ENCODE results near the gene NINL.

NINL gene

GRCh38 chr20:25453035-25453810 is 132.1 kb downstream of the NINL start:
- TF ChIP-seq TAF1 (IDR thresholded peaks at IDR 0.05; ENCODE audit: low read depth) (no peak), CREB1 (IDR thresholded peaks at IDR 0.05; ENCODE audit: low read depth) (no peak), NFIC (IDR thresholded peaks at IDR 0.05) (peak; percentile 36; the same call in 1 of the 2 replicates)

GRCh38 chr20:25452333-25452732 is 133.0 kb downstream of the NINL start:
- TF ChIP-seq RAD21 (IDR thresholded peaks at IDR 0.05; ENCODE audit: low read depth) (no peak), ZBTB7A (IDR thresholded peaks at IDR 0.05; ENCODE audit: low read depth) (no peak), CEBPB (IDR thresholded peaks at IDR 0.05) (no peak), CREB1 (IDR thresholded peaks at IDR 0.05; ENCODE audit: low read depth) (no peak)

- TF ChIP-seq YY1 (IDR thresholded peaks at IDR 0.05; ENCODE audit: low read depth) (no peak), REST (IDR thresholded peaks at IDR 0.05; ENCODE audit: low read depth) (no peak), TCF12 (IDR thresholded peaks at IDR 0.05; ENCODE audit: low read depth) (no peak)
Measured at GRCh38 chr20:25447671-25448070, 137.7 kb downstream of the NINL start.

GRCh38 chr20:25444556-25444955 is 140.8 kb downstream of the NINL start:
- TF ChIP-seq TAF1 (IDR thresholded peaks at IDR 0.05; ENCODE audit: low read depth) (no peak), NFIC (IDR thresholded peaks at IDR 0.05) (no peak)

- TF ChIP-seq CEBPB (IDR thresholded peaks at IDR 0.05) (no peak), NFIC (IDR thresholded peaks at IDR 0.05) (no peak), EGR1 (IDR thresholded peaks at IDR 0.05) (no peak)
Measured at GRCh38 chr20:25439328-25439727, 146.0 kb downstream of the NINL start.

- no peak for TF ChIP-seq CEBPB (IDR thresholded peaks at IDR 0.05)
- TF ChIP-seq EP300 (IDR thresholded peaks at IDR 0.05; ENCODE audit: borderline replicate concordance), result no peak
- TF ChIP-seq TEAD4 (IDR thresholded peaks at IDR 0.05), result peak; percentile 92
- no peak for TF ChIP-seq TAF1 (IDR thresholded peaks at IDR 0.05; ENCODE audit: low read depth)
- no peak for TF ChIP-seq EGR1 (IDR thresholded peaks at IDR 0.05)
- no peak for TF ChIP-seq CREB1 (IDR thresholded peaks at IDR 0.05; ENCODE audit: low read depth)
- TF ChIP-seq YY1 (IDR thresholded peaks at IDR 0.05; ENCODE audit: low read depth), result peak; percentile 63
- no peak for TF ChIP-seq USF1 (IDR thresholded peaks at IDR 0.05)
Measured at GRCh38 chr20:25437153-25437581, 148.2 kb downstream of the NINL start.

GRCh38 chr20:25424536-25424935 is 160.8 kb downstream of the NINL start:
- TF ChIP-seq ZBTB7A (IDR thresholded peaks at IDR 0.05; ENCODE audit: low read depth) (no peak), CREB1 (IDR thresholded peaks at IDR 0.05; ENCODE audit: low read depth) (no peak), TAF1 (IDR thresholded peaks at IDR 0.05; ENCODE audit: low read depth) (no peak), EP300 (IDR thresholded peaks at IDR 0.05; ENCODE audit: borderline replicate concordance) (no peak), CEBPB (IDR thresholded peaks at IDR 0.05) (no peak), YY1 (IDR thresholded peaks at IDR 0.05; ENCODE audit: low read depth) (no peak), USF1 (IDR thresholded peaks at IDR 0.05) (no peak), NFIC (IDR thresholded peaks at IDR 0.05) (no peak), TEAD4 (IDR thresholded peaks at IDR 0.05) (no peak), RAD21 (IDR thresholded peaks at IDR 0.05; ENCODE audit: low read depth) (no peak), TCF12 (IDR thresholded peaks at IDR 0.05; ENCODE audit: low read depth) (no peak), EGR1 (IDR thresholded peaks at IDR 0.05) (no peak), REST (IDR thresholded peaks at IDR 0.05; ENCODE audit: low read depth) (no peak), MAX (IDR thresholded peaks at IDR 0.05) (no peak), FOXM1 (IDR thresholded peaks at IDR 0.05; ENCODE audit: borderline replicate concordance, low read depth) (no peak)

All from Ishikawa (cell line).